Ascending aorta (tissue), 2 donors: ENCODE results near the gene NFATC2. TPM values are rescaled to one million over a fixed set of nuclear protein-coding genes. Genes with fewer than 3 reads are reported as not detected.

ENCODE experiments used
- DNase-seq, 2 donors: peaks; one replicate each; pipeline ENCODE4 v3.0.0-alpha.2; 2019; ENCODE audit warnings: low spot score in 2 of 2
- H3K27ac ChIP-seq, 2 donors: fragments of 200-600 bp; sonication (generic); one replicate each; pipeline ENCODE4 v1.5.1; 2016 to 2017; ENCODE audit warnings: mild to moderate bottlenecking in 1 of 2
- H3K27me3 ChIP-seq: fragments of 200-600 bp; sonication (generic); one replicate; pipeline ENCODE4 v1.5.1; 2017
- H3K36me3 ChIP-seq, 2 donors: fragments of 200-600 bp; sonication (generic); one replicate each; pipeline ENCODE4 v1.5.1; 2016
- H3K4me1 ChIP-seq, 2 donors: fragments of 200-600 bp; sonication (generic); one replicate each; pipeline ENCODE4 v1.5.1; 2016 to 2017; ENCODE audit warnings: mild to moderate bottlenecking in 1 of 2
- H3K4me3 ChIP-seq, 2 donors: fragments of 200-600 bp; sonication (generic); one replicate each; pipeline ENCODE4 v1.5.1; 2016 to 2017; ENCODE audit warnings: mild to moderate bottlenecking in 1 of 2
- H3K9me3 ChIP-seq, 2 donors: fragments of 200-600 bp; sonication (generic); one replicate each; pipeline ENCODE4 v1.5.1; 2016
- CTCF ChIP-seq, 3 experiments: fragments of 200-600 bp in 2 of 3; fragments of 450-650 bp in 1 of 3; sonication (generic) in 2 of 3; IDR thresholded peaks; one replicate each; pipeline ENCODE4 v1.5.1; 2016 to 2019; ENCODE audit warnings: antibody characterized with exemption in 3 of 3, mild to moderate bottlenecking in 1 of 3, moderate library complexity in 1 of 3
- intact Hi-C: fragments of 100-400 bp; cut with DNase I; formaldehyde crosslinking; loops from one replicate; pipeline ENCODE4 v1.15.1; 2023
- total RNA-seq: library from RNA; depleted of rRNA; stranded (reverse); fragments of >200 nt; gene quantifications from one replicate; pipeline ENCODE4 v1.1.0, GENCODE V29; 2016

Gene NFATC2
- total RNA-seq, 1 donor from 2014 or later: 7.9 TPM

- intact Hi-C loops: no loop called here
- DNase-seq: no peak
- peaks cover 4 to 12% of the 10 kb centered on the region in 2 donors for H3K4me1 ChIP-seq
- no peaks in the 10 kb centered on the region for H3K36me3 ChIP-seq
- TF ChIP-seq CTCF (IDR thresholded peaks at IDR 0.05): no peak
- no peak overlapping the region for H3K4me3 ChIP-seq
- H3K27me3 ChIP-seq: no peaks in the 10 kb centered on the region
- H3K9me3 ChIP-seq: no peaks in the 10 kb centered on the region
- no peak overlapping the region for H3K27ac ChIP-seq
These were observed 81.8 kb downstream of the NFATC2 start for GRCh38 chr20:51460569-51461265.

- peaks cover 4 to 12% of the 10 kb centered on the region in 2 donors for H3K4me1 ChIP-seq
These were observed 82.4 kb downstream of the NFATC2 start for GRCh38 chr20:51460163-51460562.

GRCh38 chr20:51458751-51459439 is 83.6 kb downstream of the NFATC2 start:
- no peak for TF ChIP-seq CTCF (IDR thresholded peaks at IDR 0.05)
- Histone ChIP-seq H3K4me1 (peaks cover 4 to 12% of the 10 kb centered on the region in 2 donors), H3K27me3 (no peaks in the 10 kb centered on the region), H3K4me3 (no peak overlapping the region), H3K36me3 (no peaks in the 10 kb centered on the region), H3K9me3 (no peaks in the 10 kb centered on the region), H3K27ac (no peak overlapping the region)
- DNase-seq: no peak
- intact Hi-C loops: loop anchor here (5.0 kb wide), 1 partner anchor 293 kb away; no protein-coding TSS in a partner anchor

More at GRCh38 chr20:51460163-51460562, 82.4 kb downstream of the NFATC2 start:
- DNase-seq: no peak
- intact Hi-C loops: no loop called here
- H3K27ac ChIP-seq: no peak overlapping the region
- H3K27me3 ChIP-seq: no peaks in the 10 kb centered on the region
- H3K36me3 ChIP-seq: no peaks in the 10 kb centered on the region
- no peak for TF ChIP-seq CTCF (IDR thresholded peaks at IDR 0.05)
- no peaks in the 10 kb centered on the region for H3K9me3 ChIP-seq
- H3K4me3 ChIP-seq: no peak overlapping the region

- Histone ChIP-seq H3K4me3 (no peak overlapping the region), H3K4me1 (peaks cover 4 to 12% of the 10 kb centered on the region in 2 donors), H3K27ac (no peak overlapping the region), H3K36me3 (no peaks in the 10 kb centered on the region), H3K27me3 (no peaks in the 10 kb centered on the region), H3K9me3 (no peaks in the 10 kb centered on the region)
- intact Hi-C loops: loop anchor here (5.0 kb wide), 1 partner anchor 295 kb away; no protein-coding TSS in a partner anchor
- no peak for DNase-seq
- TF ChIP-seq CTCF (IDR thresholded peaks at IDR 0.05): no peak
These were observed 85.0 kb downstream of the NFATC2 start for GRCh38 chr20:51457533-51457932.

- Histone ChIP-seq H3K4me1 (peaks cover 4 to 12% of the 10 kb centered on the region in 2 donors), H3K27ac (peak overlapping the region; percentile 58 to 74), H3K9me3 (no peaks in the 10 kb centered on the region), H3K27me3 (no peaks in the 10 kb centered on the region), H3K4me3 (peak overlapping the region in 1 of 2 donors; percentile 38), H3K36me3 (no peaks in the 10 kb centered on the region)
- peak; percentile 80 to 98 for DNase-seq
- no peak for TF ChIP-seq CTCF (IDR thresholded peaks at IDR 0.05)
- intact Hi-C loops: loop anchor here (1.0 to 5.0 kb wide), 2 partner anchors 10 to 295 kb away; no protein-coding TSS in a partner anchor
These were observed 85.7 kb downstream of the NFATC2 start for GRCh38 chr20:51456511-51457509.
